NCI-H2227 (cell line): ENCODE data around the gene HYAL4.

ENCODE experiments used
- DNase-seq: peaks from one replicate; lab custom pipeline; 2025; ENCODE audit not compliant: unreplicated experiment; lab: John Stamatoyannopoulos, UW

HYAL4 gene

GRCh38 chr7:123901101-123901500, 56.1 kb downstream of the HYAL4 start:
- DNase-seq = no peak

- no peak for DNase-seq
Observed at GRCh38 chr7:123905714-123906113, 60.7 kb downstream of the HYAL4 start.

- DNase-seq = no peak
Observed at GRCh38 chr7:123916240-123916724, 71.3 kb downstream of the HYAL4 start.

DNA sequence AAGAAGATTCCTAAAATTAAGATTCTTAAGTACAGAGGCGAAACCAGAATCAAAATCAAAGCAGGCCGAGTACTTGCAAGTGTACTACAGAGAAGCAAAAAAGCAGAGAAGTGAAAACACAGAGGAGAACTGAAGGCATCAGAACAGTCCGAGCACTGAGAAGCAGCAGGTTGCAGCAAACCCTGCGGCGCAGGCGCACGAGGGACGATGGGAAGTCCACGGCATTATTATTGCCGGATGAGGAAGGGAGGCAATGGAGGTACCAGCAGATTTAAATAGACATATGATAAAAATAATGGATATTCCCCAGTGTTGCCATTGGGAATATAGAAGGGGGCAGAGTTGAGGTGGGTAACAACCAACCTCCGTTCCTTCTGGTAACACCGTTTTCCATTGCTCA, 72.9 kb downstream of the HYAL4 start:
- DNase-seq = no peak

- no peak for DNase-seq
Observed at GRCh38 chr7:123918309-123918708, 73.3 kb downstream of the HYAL4 start.

GRCh38 chr7:123923599-123923998, 78.6 kb downstream of the HYAL4 start:
- no peak for DNase-seq

DNA sequence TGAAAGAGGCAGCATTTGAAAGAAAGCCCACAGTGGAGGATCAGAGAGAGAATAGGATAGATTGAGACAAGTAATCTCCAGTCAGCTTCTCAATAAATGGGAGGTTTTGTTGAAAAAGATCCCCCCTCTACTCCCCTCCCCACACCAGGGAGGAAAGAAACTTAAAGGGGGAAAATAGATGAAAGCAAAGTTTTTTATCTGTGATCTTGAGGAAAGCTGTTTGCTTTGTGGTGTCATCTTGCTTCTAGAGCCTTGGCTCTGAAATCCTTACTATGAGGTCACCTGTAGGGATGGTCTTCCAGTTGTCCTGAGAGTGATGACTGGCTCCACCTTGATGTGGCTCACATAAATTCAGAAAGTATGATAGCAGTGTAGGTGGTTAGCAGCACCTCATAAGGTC, 80.0 kb downstream of the HYAL4 start, which contains the start of gene SPAM1:
TSS of gene SPAM1 (plus strand) at position 301 of the 400 bp plus-strand sequence. CDS start 28,330 bp downstream, outside the sequence.
- no peak for DNase-seq
